WI38 (cell line): Measurements from ENCODE around the gene LSAMP.

Experiments
- H3K4me3 ChIP-seq: 2 replicates; pipeline ENCODE4 v1.5.1; 2011; ENCODE audit warnings: low read depth, mild to moderate bottlenecking, control low read depth, low read length
- TF ChIP-seq, protein P1 (sequence below): IDR thresholded peaks from 2 replicates; pipeline ENCODE4 v1.5.1; 2012; ENCODE audit warnings: low read depth, mild to moderate bottlenecking, control low read depth, low read length

Gene LSAMP

DNA sequence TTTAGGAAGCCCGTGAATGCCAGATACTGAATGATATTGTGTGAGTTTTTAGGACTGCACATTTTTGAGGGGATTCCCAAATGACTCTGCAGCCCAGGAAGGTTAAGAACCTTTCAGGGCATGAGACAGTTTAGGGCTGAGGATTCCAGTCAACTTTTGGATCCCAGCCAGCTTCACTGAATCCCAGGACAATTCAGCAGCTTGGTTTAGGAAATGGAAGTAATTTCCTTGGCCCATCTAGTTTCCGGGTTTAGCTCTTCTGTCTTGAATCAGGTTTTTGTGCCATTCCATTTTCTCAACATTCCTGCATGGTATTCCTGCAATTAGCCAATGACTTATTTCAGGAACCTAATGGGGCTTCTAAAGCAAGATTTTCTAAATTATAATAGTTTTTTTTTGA, 253.9 kb downstream of the LSAMP start:
- H3K4me3 ChIP-seq, result no peak overlapping the region
- TF ChIP-seq, protein P1, sequence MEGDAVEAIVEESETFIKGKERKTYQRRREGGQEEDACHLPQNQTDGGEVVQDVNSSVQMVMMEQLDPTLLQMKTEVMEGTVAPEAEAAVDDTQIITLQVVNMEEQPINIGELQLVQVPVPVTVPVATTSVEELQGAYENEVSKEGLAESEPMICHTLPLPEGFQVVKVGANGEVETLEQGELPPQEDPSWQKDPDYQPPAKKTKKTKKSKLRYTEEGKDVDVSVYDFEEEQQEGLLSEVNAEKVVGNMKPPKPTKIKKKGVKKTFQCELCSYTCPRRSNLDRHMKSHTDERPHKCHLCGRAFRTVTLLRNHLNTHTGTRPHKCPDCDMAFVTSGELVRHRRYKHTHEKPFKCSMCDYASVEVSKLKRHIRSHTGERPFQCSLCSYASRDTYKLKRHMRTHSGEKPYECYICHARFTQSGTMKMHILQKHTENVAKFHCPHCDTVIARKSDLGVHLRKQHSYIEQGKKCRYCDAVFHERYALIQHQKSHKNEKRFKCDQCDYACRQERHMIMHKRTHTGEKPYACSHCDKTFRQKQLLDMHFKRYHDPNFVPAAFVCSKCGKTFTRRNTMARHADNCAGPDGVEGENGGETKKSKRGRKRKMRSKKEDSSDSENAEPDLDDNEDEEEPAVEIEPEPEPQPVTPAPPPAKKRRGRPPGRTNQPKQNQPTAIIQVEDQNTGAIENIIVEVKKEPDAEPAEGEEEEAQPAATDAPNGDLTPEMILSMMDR, result no peak

GRCh38 chr3:116190095-116190494, 255.2 kb downstream of the LSAMP start:
- no peak overlapping the region for H3K4me3 ChIP-seq
- TF ChIP-seq, protein P1, result no peak

DNA sequence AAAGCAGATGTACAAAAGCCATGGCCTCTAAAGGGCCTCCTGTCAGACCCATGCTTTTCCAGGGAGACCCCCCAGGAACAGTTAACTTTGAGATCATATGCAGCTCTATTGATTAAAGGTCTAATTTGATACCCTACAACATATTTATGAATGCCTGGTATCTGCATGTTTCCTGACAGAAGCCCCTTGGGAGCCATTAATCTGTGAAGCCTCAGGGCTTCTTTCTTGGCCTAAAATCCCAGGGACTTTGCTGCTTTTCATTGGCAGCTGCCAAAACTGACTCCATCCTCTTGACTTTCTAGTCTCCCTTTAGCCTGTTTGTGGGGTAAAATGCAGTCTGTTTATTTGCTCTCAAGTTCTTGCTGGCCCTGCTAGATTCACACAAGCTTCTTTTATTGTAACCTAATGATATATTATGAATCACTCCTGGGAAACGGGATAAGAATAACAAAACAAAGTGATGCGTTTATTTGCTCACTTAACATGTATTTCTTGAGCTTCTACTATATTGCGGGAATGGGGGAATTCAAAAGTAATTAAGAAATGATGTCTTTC, 257.0 kb downstream of the LSAMP start:
- TF ChIP-seq, protein P1, result no peak

DNA sequence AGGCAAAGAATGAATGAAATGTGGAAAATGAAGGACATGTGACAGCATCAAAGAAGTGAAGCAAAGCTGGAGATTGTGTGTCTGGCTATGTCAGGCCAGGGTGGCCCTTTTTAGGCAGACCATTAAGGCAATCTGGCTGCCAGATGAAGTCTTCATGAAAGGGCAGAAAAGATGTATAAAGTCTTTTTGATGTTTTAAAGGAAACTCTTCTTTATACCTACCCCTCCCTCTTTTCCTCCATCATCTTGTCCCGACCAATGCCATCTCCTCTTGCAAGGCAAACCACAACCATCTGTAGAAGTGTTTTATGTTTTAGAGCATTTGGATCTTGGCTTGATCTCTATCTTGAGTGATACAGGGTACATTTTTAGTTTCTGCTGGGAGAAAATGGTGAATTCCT, 259.2 kb downstream of the LSAMP start:
- no peak overlapping the region for H3K4me3 ChIP-seq
- TF ChIP-seq, protein P1, result no peak

More for the DNA sequence above, 257.0 kb downstream of the LSAMP start:
- H3K4me3 ChIP-seq, result no peak overlapping the region

DNA sequence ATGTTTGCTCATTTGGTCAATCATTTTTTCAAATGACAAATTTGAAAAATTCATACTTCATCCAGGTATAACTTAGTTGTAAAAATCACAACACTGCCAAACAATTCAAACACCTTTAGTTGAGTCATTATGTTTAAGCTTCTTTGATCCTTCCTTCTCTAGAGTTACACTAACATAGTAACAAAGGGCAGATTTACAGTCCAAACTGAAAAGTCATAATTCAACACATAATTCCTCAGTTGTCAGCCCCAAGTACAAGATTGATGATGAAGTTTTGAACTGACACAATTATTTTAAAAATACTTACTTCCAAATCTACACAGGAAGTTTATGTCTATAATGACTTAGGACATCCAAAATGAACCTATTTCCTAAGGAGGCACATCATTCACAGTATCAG, 264.1 kb downstream of the LSAMP start:
- H3K4me3 ChIP-seq, result no peak overlapping the region
- TF ChIP-seq, protein P1, result no peak

- no peak overlapping the region for H3K4me3 ChIP-seq
These were observed 266.2 kb downstream of the LSAMP start for GRCh38 chr3:116179091-116179490.

DNA sequence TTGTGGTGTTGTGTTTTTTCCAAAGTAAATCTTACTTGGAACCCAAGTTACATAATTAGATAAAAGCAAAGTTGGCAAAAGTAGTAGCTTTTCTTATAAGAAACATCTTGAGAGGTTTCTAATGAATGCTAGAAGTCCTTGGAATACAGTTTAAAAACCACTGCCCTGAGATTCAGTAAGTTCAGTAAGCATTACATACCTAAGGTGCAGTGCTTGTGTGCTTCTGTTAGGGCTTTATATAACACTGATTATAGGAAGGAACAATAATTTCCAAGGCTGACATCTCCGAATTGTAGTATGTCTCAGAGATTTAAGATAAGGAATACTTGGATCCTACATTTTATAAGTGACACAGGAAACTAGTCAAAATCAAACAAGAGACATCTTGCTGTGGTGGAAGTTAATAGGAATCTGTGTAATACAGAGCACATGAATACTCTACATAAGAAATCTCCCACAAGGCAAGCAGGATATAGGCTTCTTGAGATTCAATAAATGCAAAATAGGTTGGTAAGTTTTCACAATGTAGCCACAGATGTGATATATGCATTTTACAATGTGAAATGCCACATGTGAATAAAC, 268.2 kb downstream of the LSAMP start:
- H3K4me3 ChIP-seq, result no peak overlapping the region
- TF ChIP-seq, protein P1, result no peak

More at GRCh38 chr3:116179091-116179490, 266.2 kb downstream of the LSAMP start:
- TF ChIP-seq, protein P1, result no peak
